Uterus (tissue), 2 donors: ENCODE results near the gene MUC13.

Source experiments
- CTCF ChIP-seq, 4 experiments: fragments of 200-600 bp in 2 of 4; fragments of 450-650 bp in 2 of 4; sonication (generic) in 2 of 4; IDR thresholded peaks; one replicate each; pipeline ENCODE4 v1.5.1; 2016 to 2019; ENCODE audit warnings: antibody characterized with exemption in 4 of 4, mild to moderate bottlenecking in 2 of 4, moderate library complexity in 1 of 4
- POLR2A ChIP-seq, 2 donors: fragments of 450-650 bp; IDR thresholded peaks; one replicate each; pipeline ENCODE4 v1.6.1; 2016; ENCODE audit warnings: antibody characterized with exemption in 2 of 2, mild to moderate bottlenecking in 1 of 2, moderate library complexity in 1 of 2

- TF ChIP-seq CTCF (IDR thresholded peaks at IDR 0.05) (no peak), POLR2A (IDR thresholded peaks at IDR 0.05) (no peak)
Observed at GRCh38 chr3:124960698-124961097, 26.1 kb upstream of the MUC13 start.
